ENCODE data around the gene CA10.

DNA sequence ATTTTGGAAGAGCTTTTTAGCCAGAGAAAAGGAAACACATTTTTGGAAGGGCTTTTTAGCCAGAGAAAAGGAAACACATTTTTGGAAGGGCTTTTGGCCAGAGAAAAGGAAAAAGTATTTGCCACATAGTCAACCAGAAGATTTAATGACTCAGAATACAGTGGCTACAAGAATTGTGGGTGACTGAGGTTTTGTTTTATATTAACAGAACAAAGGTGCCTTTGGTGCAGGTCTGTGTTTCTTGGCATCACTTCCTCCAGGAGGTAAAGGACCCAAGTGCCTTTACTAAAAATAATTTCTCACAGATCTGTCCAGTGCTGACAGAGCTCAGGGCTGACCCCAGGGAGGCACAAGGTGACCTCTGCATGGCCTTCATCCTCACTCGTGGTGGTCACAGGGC lies 363.1 kb downstream of the CA10 start:
- TF ChIP-seq CTCF (conservative IDR thresholded peaks at IDR 0.05; ENCODE audit: low read length) = no peak
- no peak for TF ChIP-seq EZH2phosphoT487 (IDR thresholded peaks at IDR 0.05; ENCODE audit: borderline replicate concordance)
